Type B pancreatic cell (in vitro differentiated cells): ENCODE data around the gene ATG16L2. TPM values are rescaled to one million over a fixed set of nuclear protein-coding genes. Genes with fewer than 3 reads are reported as not detected.

Source experiments
- DNase-seq: peaks from one replicate; pipeline ENCODE4 v3.0.0; 2021; ENCODE audit warnings: mixed read lengths; ENCODE audit not compliant: unreplicated experiment; ENCODE audit errors: extremely low spot score
- H3K27ac Mint-ChIP-seq: 2 replicates; pipeline ENCODE4 v1.8.0; 2021; ENCODE audit warnings: mild to moderate bottlenecking, mixed read lengths
- H3K27me3 Mint-ChIP-seq: 2 replicates; pipeline ENCODE4 v1.8.0; 2021; ENCODE audit warnings: mixed read lengths
- H3K36me3 Mint-ChIP-seq: 2 replicates; pipeline ENCODE4 v1.8.0; 2021; ENCODE audit warnings: mixed read lengths
- H3K4me1 Mint-ChIP-seq: one replicate; pipeline ENCODE4 v1.8.0; 2021; ENCODE audit warnings: mixed read lengths; ENCODE audit not compliant: unreplicated experiment
- H3K4me3 Mint-ChIP-seq: 2 replicates; pipeline ENCODE4 v1.8.0; 2021; ENCODE audit warnings: mild to moderate bottlenecking, mixed read lengths
- H3K9me3 Mint-ChIP-seq: 2 replicates; pipeline ENCODE4 v1.8.0; 2021; ENCODE audit warnings: mixed read lengths
- CTCF ChIP-seq: fragments of 200-600 bp; sonication (generic); conservative IDR thresholded peaks from 2 replicates; pipeline ENCODE4 v1.5.0; 2021; ENCODE audit warnings: antibody characterized with exemption, mild to moderate bottlenecking
- total RNA-seq: library from RNA; stranded (reverse); gene quantifications from 2 replicates; pipeline ENCODE4 v1.2.1, GENCODE V29; 2021; ENCODE audit warnings: low replicate concordance

The ATG16L2 gene
- total RNA-seq, 1 donor from 2014 or later: 29.5 TPM

- Mint-ChIP-seq H3K36me3 (peaks cover 6% of the 10 kb centered on the region), H3K9me3 (no peaks in the 10 kb centered on the region), H3K4me3 (peak overlapping the region; percentile 87), H3K27me3 (no peaks in the 10 kb centered on the region), H3K4me1 (peaks cover 52% of the 10 kb centered on the region), H3K27ac (peak overlapping the region; percentile 90)
- TF ChIP-seq CTCF: no peak
- DNase-seq: no peak
Measured at GRCh38 chr11:72778535-72779494, 35.4 kb upstream of the ATG16L2 start.

GRCh38 chr11:72779495-72780128, 34.6 kb upstream of the ATG16L2 start:
- Mint-ChIP-seq H3K36me3 (peaks cover 6% of the 10 kb centered on the region), H3K27ac (peak overlapping the region; percentile 90), H3K4me3 (peak overlapping the region; percentile 87), H3K27me3 (no peaks in the 10 kb centered on the region), H3K9me3 (no peaks in the 10 kb centered on the region), H3K4me1 (peaks cover 50% of the 10 kb centered on the region)
- TF ChIP-seq CTCF: no peak
- DNase-seq: no peak

GRCh38 chr11:72780296-72781062, 33.7 kb upstream of the ATG16L2 start:
- no peak for DNase-seq
- TF ChIP-seq CTCF: no peak
- H3K36me3 Mint-ChIP-seq: peaks cover 6% of the 10 kb centered on the region
- H3K9me3 Mint-ChIP-seq: no peaks in the 10 kb centered on the region
- H3K4me1 Mint-ChIP-seq: peaks cover 43% of the 10 kb centered on the region
- H3K27ac Mint-ChIP-seq: peak overlapping the region; percentile 90
- no peaks in the 10 kb centered on the region for H3K27me3 Mint-ChIP-seq
- peak overlapping the region; percentile 87 for H3K4me3 Mint-ChIP-seq

GRCh38 chr11:72781063-72781312, 33.2 kb upstream of the ATG16L2 start:
- no peaks in the 10 kb centered on the region for H3K27me3 Mint-ChIP-seq
- no peak for DNase-seq
- H3K27ac Mint-ChIP-seq: peak overlapping the region; percentile 82
- no peak for TF ChIP-seq CTCF
- peak overlapping the region; percentile 87 for H3K4me3 Mint-ChIP-seq
- H3K36me3 Mint-ChIP-seq: peaks cover 6% of the 10 kb centered on the region
- H3K4me1 Mint-ChIP-seq: peaks cover 42% of the 10 kb centered on the region
- H3K9me3 Mint-ChIP-seq: no peaks in the 10 kb centered on the region

GRCh38 chr11:72781313-72782080, 32.7 kb upstream of the ATG16L2 start:
- Mint-ChIP-seq H3K27ac (peak overlapping the region; percentile 94), H3K36me3 (peaks cover 6% of the 10 kb centered on the region), H3K27me3 (no peaks in the 10 kb centered on the region), H3K9me3 (no peaks in the 10 kb centered on the region), H3K4me1 (peaks cover 39% of the 10 kb centered on the region), H3K4me3 (peak overlapping the region; percentile 91)
- no peak for TF ChIP-seq CTCF
- no peak for DNase-seq
